Measurements from ENCODE around the gene CYP26B1. TPM values are rescaled to one million over a fixed set of nuclear protein-coding genes. Genes with fewer than 3 reads are reported as not detected.
A peak's percentile ranks its signal among the peaks of the same experiment; 100 is the strongest.

Gene CYP26B1
- total and polyA plus RNA-seq, 9 of the 15 experiments (the other 6 are each of a cell fraction or from before 2014, with no cell fraction given): 0.01 to 0.13 (median 0.04) TPM; not detected in 6

DNA sequence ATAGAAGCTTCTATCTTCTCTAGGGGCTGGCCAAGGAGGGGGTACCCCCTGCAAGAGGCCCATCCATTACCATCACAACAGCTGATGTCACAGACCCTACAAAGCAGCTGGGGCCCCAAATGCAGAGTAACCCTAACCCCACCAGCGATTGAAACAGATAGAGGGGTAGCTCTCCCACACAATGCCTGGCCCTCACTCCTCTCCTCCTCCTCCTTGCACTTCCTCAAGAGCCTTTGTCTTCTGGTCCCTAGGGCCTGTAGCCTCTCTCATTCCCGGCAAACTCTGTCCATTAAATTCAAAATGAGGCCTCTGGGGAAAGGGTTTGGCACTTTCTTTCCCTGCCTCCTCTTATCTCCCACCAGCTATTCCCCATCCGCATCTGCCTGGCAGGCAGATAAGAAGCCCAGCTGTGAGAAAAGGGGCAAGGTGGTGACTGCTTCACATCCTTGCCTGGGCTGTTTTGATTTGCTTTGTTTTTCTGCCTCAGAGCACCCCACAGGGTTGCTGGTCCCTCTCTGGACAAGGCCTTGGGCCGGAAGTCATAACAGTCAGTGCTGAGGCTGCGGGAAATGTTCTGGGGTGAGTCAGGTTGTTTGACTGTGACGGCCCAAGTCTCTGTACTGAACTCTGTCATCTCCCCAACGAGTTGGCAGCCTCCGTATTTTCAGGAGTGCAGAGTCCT lies 26.1 kb upstream of the CYP26B1 start (continued):
- TF ChIP-seq, protein P1, sequence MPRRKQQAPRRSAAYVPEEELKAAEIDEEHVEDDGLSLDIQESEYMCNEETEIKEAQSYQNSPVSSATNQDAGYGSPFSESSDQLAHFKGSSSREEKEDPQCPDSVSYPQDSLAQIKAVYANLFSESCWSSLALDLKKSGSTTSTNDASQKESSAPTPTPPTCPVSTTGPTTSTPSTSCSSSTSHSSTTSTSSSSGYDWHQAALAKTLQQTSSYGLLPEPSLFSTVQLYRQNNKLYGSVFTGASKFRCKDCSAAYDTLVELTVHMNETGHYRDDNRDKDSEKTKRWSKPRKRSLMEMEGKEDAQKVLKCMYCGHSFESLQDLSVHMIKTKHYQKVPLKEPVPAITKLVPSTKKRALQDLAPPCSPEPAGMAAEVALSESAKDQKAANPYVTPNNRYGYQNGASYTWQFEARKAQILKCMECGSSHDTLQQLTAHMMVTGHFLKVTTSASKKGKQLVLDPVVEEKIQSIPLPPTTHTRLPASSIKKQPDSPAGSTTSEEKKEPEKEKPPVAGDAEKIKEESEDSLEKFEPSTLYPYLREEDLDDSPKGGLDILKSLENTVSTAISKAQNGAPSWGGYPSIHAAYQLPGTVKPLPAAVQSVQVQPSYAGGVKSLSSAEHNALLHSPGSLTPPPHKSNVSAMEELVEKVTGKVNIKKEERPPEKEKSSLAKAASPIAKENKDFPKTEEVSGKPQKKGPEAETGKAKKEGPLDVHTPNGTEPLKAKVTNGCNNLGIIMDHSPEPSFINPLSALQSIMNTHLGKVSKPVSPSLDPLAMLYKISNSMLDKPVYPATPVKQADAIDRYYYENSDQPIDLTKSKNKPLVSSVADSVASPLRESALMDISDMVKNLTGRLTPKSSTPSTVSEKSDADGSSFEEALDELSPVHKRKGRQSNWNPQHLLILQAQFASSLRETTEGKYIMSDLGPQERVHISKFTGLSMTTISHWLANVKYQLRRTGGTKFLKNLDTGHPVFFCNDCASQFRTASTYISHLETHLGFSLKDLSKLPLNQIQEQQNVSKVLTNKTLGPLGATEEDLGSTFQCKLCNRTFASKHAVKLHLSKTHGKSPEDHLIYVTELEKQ (CRISPR knock-in tag; IDR thresholded peaks at IDR 0.05): no peak
- TF ChIP-seq RNF2 (IDR thresholded peaks at IDR 0.05) (no peak), ZNF696 (CRISPR knock-in tag; conservative IDR thresholded peaks at IDR 0.05) (no peak), ZBTB1 (CRISPR knock-in tag; IDR thresholded peaks at IDR 0.05; ENCODE audit: borderline replicate concordance, low read depth) (no peak), HDAC6 (IDR thresholded peaks at IDR 0.05; ENCODE audit: low read depth, low read length) (no peak), CTBP1 (IDR thresholded peaks at IDR 0.05; ENCODE audit: borderline replicate concordance) (0 out of 2 replicates have a peak, but pooled peaks have one; percentile 13), ZNF277 (CRISPR knock-in tag; IDR thresholded peaks at IDR 0.05; ENCODE audit: borderline replicate concordance) (no peak), ZNF143 (CRISPR knock-in tag; IDR thresholded peaks at IDR 0.05) (no peak), PRMT5 (CRISPR knock-in tag; IDR thresholded peaks at IDR 0.05) (no peak), ZNF584 (CRISPR knock-in tag; IDR thresholded peaks at IDR 0.05; ENCODE audit: low read depth) (no peak), ZNF197 (CRISPR knock-in tag; IDR thresholded peaks at IDR 0.05; ENCODE audit: low read depth) (no peak), HMG20B (CRISPR knock-in tag; IDR thresholded peaks at IDR 0.05) (no peak), KLF6 (CRISPR knock-in tag; IDR thresholded peaks at IDR 0.05; ENCODE audit: borderline replicate concordance) (no peak), ZKSCAN8 (CRISPR knock-in tag; IDR thresholded peaks at IDR 0.05) (no peak), PTTG1 (tag; IDR thresholded peaks at IDR 0.05; ENCODE audit: low read depth) (no peak), ZNF609 (CRISPR knock-in tag; IDR thresholded peaks at IDR 0.05; ENCODE audit: borderline replicate concordance) (no peak)
- TF ChIP-seq, protein P2, sequence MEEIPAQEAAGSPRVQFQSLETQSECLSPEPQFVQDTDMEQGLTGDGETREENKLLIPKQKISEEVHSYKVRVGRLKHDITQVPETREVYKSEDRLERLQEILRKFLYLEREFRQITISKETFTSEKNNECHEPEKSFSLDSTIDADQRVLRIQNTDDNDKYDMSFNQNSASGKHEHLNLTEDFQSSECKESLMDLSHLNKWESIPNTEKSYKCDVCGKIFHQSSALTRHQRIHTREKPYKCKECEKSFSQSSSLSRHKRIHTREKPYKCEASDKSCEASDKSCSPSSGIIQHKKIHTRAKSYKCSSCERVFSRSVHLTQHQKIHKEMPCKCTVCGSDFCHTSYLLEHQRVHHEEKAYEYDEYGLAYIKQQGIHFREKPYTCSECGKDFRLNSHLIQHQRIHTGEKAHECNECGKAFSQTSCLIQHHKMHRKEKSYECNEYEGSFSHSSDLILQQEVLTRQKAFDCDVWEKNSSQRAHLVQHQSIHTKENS (CRISPR knock-in tag; IDR thresholded peaks at IDR 0.05): no peak
